ENCODE measurements around the gene PROC.
"Not testable (repeated sequence)": the region's sequence is repeated elsewhere in the genome, so short reads cannot be mapped to it uniquely, and the experiment has no call there.

PROC gene

DNA sequence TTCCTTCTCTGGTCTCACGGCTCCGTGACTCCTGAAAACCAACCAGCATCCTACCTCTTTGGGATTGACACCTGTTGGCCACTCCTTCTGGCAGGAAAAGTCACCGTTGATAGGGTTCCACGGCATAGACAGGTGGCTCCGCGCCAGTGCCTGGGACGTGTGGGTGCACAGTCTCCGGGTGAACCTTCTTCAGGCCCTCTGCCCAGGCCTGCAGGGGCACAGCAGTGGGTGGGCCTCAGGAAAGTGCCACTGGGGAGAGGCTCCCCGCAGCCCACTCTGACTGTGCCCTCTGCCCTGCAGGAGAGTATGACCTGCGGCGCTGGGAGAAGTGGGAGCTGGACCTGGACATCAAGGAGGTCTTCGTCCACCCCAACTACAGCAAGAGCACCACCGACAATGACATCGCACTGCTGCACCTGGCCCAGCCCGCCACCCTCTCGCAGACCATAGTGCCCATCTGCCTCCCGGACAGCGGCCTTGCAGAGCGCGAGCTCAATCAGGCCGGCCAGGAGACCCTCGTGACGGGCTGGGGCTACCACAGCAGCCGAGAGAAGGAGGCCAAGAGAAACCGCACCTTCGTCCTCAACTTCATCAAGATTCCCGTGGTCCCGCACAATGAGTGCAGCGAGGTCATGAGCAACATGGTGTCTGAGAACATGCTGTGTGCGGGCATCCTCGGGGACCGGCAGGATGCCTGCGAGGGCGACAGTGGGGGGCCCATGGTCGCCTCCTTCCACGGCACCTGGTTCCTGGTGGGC lies 10.0 kb downstream of the PROC start:
- no peak for DNase-seq

DNA sequence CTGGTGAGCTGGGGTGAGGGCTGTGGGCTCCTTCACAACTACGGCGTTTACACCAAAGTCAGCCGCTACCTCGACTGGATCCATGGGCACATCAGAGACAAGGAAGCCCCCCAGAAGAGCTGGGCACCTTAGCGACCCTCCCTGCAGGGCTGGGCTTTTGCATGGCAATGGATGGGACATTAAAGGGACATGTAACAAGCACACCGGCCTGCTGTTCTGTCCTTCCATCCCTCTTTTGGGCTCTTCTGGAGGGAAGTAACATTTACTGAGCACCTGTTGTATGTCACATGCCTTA lies 10.5 kb downstream of the PROC start:
- no peak for DNase-seq

DNA sequence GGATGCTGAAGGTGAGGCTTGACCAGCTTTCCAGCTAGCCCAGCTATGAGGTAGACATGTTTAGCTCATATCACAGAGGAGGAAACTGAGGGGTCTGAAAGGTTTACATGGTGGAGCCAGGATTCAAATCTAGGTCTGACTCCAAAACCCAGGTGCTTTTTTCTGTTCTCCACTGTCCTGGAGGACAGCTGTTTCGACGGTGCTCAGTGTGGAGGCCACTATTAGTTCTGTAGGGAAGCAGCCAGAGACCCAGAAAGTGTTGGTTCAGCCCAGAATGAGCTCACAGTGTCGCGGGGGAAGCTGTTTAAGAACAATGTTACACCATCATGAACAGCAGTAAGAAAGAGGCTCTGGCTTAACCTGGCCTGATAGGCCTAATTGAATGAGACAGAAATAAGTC lies 11.1 kb downstream of the PROC start:
- no peak for DNase-seq

DNA sequence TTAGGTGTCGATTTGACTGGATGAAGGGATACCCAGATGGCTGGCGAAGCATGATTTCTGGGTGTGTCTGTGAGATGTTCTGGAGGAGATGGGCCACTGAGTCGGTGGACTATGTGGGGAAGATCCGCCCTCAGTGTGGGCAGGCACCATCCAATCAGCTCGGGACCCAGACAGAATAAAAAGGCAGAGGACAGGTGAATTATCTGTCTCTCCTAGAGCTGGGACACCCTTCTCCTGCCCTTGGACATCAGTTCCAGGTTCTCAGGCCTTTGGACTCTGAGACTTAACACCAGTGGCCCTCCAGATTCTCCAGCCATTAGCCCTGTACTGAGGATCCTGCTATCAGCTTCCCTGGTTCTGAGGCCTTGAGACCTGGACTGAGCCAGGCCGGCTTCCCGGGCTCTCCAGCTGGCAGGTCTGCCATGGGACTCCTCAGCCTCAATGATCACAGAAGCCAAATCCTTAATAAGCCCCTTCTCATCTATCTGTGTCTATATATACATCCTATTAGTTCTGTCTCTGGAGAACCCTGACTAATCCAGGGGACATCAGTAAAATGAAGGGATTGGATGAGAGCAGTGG lies 11.7 kb downstream of the PROC start:
- no peak for DNase-seq

DNA sequence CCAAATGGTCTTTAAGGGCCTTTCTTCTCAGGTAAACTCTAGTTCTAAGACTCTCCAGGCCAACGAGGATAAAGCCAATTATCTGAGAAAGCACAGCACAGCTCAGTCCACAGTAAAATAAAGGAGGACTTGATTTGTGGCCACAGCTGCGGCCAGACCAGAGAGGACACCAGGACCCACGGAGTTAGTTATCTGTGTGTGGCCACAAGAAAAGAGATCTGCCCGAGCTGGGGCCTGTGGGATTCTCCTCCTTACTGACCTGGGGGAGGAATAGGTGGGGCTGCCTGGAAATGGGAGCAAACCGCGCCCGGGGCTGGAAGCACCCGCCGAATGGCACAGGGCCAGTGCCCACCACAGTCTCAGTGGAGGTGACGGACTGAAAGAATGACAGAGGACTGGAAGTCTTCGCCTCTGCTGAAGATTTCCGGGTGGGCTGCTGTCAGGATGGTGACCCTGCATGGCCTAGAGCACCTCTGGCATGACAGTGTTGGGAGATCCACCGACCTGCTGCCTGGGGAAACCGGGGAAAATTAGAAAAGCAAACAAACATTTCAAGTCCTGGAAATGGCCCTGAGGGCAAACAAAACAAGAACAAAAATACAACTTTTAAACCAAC lies 13.3 kb downstream of the PROC start:
- DNase-seq = no peak

DNA sequence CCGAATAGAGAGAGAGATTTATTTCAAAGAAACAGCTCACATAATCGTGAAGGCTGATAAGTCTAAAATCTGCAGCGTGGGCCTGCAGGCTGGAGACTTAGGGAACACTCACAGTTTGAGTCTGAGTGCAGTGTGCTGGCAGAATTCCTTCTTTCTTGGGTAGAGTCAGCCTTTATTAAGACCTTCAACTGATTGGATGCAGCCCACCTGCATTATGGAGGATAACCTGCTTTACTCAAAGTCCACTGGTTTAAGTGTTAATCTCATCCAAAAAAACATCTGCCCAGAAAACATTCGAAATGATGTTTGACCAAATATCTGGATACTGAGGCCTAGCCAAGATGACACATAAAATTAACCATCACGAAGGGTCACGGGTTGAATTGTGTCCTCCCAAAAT lies 16.3 kb downstream of the PROC start:
- DNase-seq = no peak

DNA sequence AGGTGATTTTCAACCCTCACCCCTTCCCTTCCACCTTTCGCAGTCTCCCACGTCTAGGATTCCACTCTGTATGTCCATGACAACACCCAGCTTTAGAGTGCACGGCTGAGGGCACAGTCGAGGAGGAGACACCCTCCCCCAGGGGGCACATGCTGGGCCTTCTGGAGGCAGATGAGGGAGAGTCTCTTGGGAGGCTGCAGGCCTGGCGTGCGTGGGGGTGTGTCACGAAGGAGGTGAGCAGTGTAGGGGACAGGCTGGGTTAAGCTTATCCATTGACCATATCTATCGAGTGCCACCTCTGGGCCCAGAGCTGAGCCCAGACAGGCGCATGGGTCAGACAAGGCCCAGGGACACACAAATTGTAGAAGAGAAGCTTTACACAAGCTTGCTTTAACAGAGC lies 18.8 kb downstream of the PROC start:
- DNase-seq = no peak

DNA sequence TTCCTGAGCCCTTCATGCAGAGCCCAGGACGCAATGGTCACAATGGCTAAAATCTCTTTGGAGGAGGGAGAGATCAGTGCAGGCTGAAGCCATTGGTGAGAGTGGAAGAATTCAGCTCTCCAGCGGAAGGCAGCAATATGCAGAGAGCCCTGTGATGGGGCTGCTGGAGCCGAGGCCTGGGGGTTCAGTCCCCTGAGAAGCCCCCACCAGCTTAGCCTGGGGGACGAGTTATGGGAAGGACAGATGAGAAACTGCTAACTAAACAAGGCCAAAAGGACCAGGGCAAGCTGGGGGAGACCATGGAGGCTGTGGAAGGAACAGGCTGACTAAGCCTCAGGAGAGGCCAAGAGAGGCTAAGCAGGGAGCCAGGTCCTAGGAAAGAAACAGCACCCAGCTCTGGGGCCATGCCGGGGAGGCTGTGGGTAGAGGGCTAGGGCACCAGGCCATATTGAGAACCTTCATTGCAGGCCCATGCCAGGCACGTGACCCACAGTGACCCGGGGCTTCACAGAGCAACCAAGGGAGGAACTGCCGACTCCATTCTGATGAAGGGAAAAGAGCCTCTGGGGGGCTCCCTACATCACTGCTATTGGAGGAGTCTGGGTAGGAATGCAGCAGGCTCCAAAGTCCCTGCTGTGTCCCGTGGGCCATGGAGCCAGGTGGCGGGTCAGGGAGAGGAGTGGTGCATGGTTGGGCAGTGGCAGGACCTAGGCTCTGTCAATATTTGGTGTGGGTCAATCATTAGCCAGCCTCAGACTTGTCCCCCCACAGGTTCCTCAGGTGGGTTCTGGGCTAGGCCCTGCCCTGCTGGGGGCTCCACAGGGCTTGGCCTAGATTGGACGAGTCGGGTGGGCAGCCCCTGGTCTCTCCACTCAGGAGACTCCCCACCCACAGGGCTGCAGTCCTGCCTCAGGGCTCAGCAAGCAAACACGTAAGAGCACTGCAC lies 19.8 kb downstream of the PROC start:
- no peak for DNase-seq

DNA sequence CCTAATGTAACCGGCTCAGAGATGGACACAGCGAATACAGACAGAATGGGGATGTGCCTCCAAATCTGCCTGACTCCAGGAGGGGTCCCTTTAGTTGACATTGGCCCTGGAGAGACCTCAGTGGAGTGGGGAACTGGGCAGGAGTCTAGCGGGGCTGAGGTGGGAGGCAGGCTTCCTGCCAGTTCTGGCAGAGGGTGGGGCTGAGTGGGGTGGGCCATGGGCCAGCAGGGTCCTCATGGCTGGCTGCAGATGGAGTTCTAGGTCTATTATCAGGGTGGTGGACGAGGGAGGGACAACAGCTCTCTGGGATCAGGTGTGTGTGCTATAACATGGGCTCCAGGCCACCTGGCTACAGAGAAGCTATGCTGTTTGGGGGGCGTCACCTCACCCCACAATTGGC lies 21.1 kb downstream of the PROC start:
- DNase-seq = no peak

DNA sequence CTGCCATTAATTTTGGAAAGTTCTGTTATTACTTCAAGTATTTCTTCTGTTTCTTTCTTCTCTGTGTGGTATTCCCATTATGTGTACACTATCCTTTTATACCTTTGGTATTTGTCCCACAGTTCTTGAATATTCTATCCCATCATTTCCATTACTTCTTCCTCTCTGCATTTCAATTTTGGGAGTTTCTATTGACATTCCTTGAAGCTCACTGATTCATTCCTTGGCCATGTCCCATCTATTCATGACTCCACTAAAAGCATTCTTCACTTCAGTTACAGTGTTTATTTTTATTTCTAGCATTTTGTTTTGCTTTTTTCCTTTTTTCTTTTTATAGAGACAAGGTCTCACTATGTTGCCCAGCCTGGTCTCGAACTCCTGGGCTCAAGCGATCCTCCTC lies 30.3 kb downstream of the PROC start:
- DNase-seq = no peak

DNA sequence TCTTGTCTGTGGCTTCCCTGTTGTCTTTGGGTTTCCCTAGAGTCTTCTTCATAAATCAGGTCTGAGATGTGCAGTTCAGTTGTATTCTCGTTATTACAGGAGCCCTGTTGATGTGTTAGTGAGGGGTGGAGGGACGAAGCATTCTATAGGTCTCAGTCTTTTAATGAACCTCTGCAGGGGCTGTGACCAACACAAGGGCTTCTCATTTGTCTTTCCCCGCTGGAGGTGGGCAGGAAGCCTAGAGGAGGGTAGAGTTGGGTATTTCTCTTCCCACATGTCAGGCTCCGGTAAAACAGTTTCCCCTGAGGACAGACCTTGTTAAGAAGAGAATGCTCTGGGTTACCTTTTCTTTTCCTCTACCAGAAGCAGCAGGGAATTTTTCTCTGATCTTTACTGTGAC lies 31.2 kb downstream of the PROC start:
- DNase-seq = no peak

DNA sequence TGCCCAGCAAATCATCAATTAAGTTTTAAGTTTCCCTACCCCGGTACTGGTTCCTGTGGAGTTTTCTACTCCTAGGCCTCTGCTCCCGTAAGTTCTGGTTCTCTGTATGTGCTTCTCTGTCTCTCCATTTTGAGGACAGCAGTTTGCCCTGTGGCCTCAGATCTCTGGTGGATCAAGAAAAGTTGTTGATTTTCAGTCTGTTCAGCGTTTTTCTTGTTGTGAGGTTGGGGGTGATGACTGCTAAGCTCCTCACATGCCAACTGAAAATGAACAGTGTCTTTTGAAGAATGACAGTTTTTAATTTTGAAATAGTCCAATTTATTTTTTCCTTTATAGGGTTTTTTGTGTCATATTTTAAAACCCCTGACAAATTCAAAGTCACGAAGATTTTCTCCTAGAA lies 31.7 kb downstream of the PROC start:
- no peak for DNase-seq

DNA sequence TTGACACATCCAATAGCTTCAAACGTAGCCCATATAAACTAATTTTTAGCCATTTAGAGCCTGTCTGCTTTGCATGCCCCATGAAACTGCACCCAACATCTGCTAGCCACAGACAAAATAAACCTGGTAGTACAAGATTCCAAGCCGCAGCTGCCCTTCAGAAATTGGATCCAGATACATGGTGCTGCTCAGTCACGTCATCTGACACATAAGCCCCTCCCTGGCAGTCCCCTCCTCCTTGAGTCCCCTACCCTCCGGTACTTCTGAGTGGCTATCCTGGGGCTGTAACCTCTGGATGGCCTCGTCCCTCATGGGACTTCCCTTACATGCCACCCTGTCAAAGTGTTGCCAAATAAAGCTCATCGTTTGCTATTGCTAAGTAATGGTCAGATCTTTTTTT lies 33.8 kb downstream of the PROC start:
- no peak for DNase-seq

DNA sequence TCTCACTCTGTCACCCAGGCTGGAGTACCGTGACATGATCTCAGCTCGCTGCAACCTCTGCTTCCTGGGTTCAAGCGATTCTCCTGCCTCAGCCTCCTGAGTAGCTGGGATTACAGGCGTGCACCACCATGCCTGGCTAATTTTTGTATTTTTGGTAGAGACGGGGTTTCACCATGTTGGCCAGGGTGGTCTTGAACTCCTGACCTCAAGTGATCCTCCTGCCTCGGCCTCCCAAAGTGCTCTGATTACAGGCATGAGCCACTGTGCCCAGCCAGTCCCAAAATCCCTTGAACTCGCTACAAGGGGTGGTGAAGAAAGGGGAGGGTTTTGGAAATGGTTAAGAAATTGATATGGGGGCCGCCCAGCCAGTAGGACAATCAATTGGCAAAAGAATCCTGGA lies 34.2 kb downstream of the PROC start:
- DNase-seq = not testable (repeated sequence)

DNA sequence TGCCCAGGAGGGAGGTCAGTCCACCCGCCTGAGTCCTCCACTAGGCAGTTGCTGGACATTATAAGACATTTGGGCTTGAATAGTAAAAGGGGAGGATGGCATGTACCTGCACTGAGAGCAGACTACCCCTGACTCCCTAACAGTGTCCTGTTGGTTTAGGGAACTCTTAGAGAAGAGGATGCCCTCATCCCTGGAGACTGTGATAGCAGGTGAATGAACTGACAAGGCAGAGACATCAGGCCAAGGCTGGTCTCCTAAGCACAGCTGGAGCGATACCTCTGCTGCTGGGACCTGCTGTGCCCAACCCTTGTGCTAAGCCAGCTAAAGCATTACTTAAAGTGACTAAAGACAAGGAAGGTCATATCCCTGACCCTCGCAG lies 34.8 kb downstream of the PROC start:
- no peak for DNase-seq

DNA sequence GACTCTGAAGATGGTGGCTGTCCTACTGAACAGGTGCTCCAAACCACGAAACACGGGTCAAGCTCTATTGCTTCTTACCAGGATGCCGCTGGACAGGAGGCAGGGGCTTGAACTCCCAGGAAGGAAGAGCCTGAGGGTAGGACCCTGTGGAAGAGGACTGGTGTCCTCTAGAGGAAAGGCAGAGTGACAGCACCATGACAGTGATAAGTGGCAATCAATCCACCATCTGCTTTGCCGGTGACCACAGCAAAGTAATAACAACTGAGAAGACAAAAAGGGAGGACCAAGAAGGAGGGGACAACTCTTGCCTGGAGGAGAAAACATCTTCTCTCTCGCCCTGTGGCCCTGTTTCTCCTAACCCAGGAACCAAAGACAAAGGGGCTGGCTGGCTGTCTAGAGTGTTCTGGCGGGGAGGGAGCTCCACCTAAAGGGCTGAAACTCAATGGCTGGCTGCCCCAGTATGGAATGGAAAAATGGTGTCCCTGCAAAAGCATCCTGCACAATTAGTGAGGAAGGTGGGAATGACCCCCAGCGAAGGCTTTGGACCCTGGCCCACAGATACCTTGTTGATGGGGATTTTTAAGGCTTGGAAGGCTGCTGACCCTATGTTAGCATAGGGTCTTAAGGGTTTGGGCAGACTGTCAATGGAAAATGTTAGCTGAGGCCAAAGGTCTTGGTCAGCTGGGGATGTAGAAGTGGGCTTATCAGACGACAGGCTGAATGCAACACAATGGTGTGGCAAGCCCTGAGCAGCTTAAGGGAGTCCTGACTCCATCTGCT lies 35.4 kb downstream of the PROC start:
- no peak for DNase-seq

DNA sequence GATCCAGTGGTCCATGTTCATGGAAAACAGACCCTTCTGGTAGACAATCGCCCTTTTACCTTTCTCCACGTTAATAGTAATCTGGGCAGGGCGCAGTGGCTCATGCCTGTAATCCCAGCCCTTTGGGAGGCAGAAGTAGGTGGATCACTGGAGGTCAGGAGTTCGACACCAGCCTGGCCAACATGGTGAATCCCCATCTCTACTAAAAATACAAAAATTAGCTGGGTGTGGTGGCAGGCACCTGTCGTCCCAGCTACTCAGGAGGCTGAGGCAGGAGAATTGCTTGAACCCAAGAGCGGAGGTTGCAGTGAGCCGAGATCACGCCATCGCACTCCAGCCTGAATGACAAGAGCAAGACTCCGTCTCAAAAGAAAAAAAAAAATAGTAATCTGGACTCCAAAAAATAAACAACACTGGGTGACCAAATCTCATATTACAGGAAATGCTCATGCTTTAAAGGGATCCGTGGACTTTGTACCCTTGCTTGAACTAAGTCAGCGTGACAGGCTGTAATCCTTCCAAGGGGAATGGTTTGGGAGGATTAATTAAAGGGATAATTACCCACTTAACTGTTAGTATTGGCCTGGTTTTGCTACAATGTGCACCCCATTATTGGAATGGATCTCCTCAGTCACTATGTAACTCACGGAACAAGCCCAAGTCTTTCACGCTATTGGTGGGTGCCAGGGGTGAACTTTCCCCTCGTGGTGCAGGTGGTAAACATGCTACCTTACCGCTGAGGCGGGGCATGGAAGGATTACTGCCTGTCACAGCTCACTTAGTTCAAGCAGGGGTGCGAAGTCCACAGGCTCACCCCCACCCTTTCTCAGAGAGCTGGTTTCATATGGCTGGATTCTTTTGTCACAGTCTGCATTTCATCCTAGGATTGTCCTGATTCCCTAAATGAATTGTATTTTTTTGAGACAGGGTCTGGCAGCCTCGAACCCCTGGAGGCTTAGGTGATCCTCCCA lies 36.7 kb downstream of the PROC start:
- no peak for DNase-seq

DNA sequence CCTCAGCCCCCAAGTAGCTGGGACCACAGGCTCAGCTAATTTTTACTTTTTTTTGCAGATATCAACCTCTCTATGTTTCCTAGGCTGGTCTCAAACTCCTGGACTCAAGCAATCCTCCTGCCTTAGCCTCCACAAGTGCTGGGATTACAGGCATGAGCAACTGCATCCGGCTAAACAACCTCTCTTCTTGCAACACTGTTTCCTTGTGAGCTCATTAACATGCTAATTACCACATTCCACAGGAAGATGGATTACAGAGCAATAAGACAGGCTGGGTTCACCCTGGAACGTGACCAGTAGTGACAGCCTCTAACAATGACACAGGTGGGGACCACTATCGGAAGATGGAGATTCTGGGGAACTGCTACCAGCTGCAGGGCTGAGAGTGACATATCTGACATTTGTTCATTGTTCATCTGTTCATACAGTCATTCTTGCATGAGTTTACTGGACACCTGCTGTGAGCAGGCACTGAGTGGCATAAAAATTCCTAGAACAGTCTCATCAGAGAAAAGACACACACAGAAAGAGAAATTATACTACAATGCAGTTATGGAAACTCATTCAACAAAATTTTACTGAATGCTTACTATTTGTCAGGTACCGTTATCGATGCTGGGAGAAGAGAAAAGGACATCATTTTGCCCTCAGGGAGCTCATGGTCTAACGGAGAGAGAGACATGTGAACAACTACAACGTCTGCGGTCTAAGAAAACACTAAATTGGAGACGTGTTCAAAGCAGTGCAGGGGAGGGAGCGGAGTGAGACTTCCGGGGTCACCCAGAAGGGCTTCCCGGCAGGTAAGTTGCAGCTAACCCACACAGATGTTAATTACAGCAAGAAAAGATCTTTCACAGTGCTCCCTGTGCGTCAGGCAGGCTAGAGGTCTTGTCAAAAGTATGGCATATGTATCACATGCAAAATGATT lies 37.6 kb downstream of the PROC start:
- no peak for DNase-seq

DNA sequence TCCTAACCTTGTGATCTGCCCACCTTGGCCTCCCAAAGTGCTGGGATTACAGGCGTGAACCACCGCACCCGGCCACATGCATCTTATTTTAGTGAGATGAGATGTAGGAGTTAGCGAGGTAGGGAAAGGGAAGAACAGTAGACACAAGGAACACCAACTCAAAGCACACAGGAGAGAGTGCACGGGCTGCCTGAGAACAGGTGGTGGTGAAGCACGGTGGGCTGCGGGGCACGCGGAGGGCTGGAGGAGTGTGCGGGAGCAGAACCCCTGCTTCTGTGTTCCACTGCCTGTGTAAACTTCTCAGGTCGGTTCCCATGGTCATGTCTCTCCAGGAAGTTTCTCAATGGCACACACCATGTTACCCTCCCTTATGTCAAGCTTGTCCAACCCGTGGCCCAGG lies 38.7 kb downstream of the PROC start:
- DNase-seq = no peak

DNA sequence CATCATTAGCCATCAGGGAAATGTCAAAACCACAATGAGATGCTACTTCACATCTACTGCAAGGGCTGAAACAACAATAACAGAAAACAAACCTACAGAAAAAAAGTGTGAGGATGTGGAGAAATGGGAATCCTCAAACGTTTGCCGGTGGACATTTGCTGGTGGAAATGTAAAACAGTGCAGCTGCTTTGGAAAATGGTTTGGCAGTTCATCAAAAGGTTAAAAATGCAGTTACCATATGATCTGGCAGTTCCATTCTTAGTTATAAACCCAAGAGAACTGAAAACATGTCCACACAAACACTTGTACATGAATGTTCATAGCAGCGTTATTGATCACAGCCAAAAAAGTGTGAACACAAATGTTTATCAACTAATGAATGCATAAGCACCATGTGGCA lies 44.2 kb downstream of the PROC start:
- DNase-seq = no peak
